ENCODE measurements around the gene MS4A10. TPM values are rescaled to one million over a fixed set of nuclear protein-coding genes. Genes with fewer than 3 reads are reported as not detected.

MS4A10 gene
- total RNA-seq, 2 donors from 2014 or later: not detected

DNA sequence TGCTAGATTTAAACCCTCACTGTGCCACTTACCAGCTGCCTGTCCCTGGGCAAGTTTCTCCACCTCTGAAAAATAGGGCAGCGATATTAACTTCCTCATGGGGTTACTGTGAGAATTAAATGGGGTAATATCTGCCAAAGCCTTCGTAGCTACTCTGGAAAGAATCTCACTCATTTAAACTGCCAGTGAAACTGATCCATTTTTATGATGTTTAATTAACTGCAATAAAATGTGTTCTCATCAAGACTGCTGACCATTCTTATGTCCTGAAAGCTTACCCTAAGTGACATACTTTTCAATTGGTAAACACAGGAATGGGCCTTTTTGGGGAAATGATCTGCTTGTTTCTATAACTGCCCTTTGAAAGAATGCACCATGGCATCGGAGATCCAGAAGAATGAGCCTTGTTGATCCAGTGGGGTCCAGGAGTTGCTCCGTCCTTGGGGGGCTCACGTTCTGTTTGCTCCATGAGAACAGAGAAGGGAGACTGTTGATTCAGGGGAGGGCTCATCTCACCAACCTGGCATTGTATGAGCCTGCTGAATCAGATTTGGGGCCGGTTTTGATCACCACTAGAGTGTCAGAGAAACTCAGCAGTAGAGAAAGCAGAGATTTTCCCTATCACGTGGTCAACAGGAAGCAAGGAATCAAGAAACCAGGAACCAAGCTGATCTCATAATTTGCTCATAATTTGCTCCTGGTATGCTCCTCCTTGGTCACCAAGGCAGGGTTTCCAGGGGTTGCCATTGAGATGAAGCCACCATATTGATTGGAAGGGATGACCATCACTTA lies 49.8 kb downstream of the MS4A10 start:
- H3K9me3 ChIP-seq: no peaks in the 10 kb centered on the region
- H3K36me3 ChIP-seq (replicated peaks in 1 of 2; ENCODE audit: insufficient read depth in 1 of 2, low read depth in 2 of 2): no peaks in the 10 kb centered on the region
- ATAC-seq (no peak), DNase-seq (no peak)
- H3K4me3 ChIP-seq: no peak overlapping the region
- 44 to 49% methylated on average over 7 of the region's 7 CpGs for WGBS, 2 donors
- H3K27ac ChIP-seq: peak overlapping the region in 1 of 4 donors; percentile 1
- no peak for TF ChIP-seq POLR2A (IDR thresholded peaks at IDR 0.05)
- TF ChIP-seq, protein P1, sequence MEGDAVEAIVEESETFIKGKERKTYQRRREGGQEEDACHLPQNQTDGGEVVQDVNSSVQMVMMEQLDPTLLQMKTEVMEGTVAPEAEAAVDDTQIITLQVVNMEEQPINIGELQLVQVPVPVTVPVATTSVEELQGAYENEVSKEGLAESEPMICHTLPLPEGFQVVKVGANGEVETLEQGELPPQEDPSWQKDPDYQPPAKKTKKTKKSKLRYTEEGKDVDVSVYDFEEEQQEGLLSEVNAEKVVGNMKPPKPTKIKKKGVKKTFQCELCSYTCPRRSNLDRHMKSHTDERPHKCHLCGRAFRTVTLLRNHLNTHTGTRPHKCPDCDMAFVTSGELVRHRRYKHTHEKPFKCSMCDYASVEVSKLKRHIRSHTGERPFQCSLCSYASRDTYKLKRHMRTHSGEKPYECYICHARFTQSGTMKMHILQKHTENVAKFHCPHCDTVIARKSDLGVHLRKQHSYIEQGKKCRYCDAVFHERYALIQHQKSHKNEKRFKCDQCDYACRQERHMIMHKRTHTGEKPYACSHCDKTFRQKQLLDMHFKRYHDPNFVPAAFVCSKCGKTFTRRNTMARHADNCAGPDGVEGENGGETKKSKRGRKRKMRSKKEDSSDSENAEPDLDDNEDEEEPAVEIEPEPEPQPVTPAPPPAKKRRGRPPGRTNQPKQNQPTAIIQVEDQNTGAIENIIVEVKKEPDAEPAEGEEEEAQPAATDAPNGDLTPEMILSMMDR (IDR thresholded peaks at IDR 0.05): no peak
- intact Hi-C loops (cut with DNase I): loop anchor here (5.0 kb wide), 1 partner anchor 67 kb away; no protein-coding TSS in a partner anchor
- no peaks in the 10 kb centered on the region for H3K27me3 ChIP-seq
- no peaks in the 10 kb centered on the region for H3K4me1 ChIP-seq

DNA sequence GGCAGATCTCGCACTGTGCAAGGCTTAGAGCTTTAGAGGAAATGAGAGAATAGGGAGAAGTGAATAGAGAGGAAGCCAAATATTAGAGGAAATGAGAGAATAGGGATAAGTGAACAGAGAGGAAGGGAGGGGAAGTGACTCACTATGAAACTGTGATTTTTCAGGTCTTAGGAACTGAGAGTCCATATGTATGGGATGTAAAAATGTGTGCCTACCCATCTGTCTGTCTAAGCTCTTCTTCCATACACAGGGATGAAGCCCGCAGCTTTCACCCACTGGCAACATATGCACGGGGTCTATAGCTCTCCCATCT lies 50.4 kb downstream of the MS4A10 start:
- no peaks in the 10 kb centered on the region for H3K36me3 ChIP-seq (replicated peaks in 1 of 2; ENCODE audit: insufficient read depth in 1 of 2, low read depth in 2 of 2)
- no peak overlapping the region for H3K4me3 ChIP-seq
- DNase-seq: no peak
- no peaks in the 10 kb centered on the region for H3K9me3 ChIP-seq
- H3K27ac ChIP-seq: no peak overlapping the region
- WGBS, 2 donors: 58 to 67% methylated on average over 3 of the region's 3 CpGs
- intact Hi-C loops (cut with DNase I): loop anchor here (5.0 kb wide), 1 partner anchor 67 kb away; no protein-coding TSS in a partner anchor
- no peaks in the 10 kb centered on the region for H3K4me1 ChIP-seq
- H3K27me3 ChIP-seq: no peaks in the 10 kb centered on the region
- no peak for ATAC-seq
- TF ChIP-seq, protein P1 (IDR thresholded peaks at IDR 0.05): no peak
- no peak for TF ChIP-seq POLR2A (IDR thresholded peaks at IDR 0.05)

DNA sequence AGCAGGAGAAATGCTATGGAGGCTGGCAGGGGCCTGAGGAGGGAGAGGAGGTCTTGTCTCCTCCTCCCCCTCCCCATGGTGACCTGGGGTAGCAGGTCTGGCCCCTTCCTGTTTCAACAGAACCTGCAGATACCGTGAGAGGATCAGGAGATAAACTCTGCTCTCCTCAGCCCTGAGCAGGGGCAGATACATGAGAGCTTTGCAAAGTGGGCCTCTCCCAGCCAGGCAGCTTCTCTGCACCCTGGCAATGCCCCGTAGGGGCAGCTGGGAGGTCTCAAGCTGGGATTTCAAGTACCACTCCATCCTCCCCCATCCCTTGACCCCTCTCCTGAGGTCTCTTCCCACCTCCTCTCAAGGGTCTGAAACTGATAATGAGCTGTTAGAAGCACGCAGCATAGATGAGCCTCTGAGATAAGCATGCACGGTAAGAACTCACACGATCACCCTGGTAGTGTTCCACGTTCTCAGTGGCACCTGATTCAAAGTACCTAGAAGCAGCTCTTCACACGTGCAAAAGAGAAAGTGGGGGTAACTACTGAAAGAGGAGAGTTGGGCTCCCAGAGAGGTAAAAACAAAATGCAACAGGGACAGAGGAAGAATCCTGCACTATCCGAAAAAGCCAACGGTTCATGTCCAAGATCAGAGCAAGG lies 51.9 kb downstream of the MS4A10 start:
- intact Hi-C loops (cut with DNase I): loop anchor here (5.0 kb wide), 1 partner anchor 65 kb away; no protein-coding TSS in a partner anchor
- H3K9me3 ChIP-seq: no peaks in the 10 kb centered on the region
- no peak for DNase-seq
- no peaks in the 10 kb centered on the region for H3K27me3 ChIP-seq
- peaks cover 9% of the 10 kb centered on the region for H3K4me1 ChIP-seq
- H3K36me3 ChIP-seq (replicated peaks in 1 of 2; ENCODE audit: insufficient read depth in 1 of 2, low read depth in 2 of 2): no peaks in the 10 kb centered on the region
- 52 to 58% methylated on average over 9 of the region's 9 CpGs for WGBS, 2 donors
- H3K4me3 ChIP-seq: no peak overlapping the region
- no peak overlapping the region for H3K27ac ChIP-seq
- TF ChIP-seq POLR2A (IDR thresholded peaks at IDR 0.05): no peak
- TF ChIP-seq, protein P1 (IDR thresholded peaks at IDR 0.05): no peak
- ATAC-seq: no peak

DNA sequence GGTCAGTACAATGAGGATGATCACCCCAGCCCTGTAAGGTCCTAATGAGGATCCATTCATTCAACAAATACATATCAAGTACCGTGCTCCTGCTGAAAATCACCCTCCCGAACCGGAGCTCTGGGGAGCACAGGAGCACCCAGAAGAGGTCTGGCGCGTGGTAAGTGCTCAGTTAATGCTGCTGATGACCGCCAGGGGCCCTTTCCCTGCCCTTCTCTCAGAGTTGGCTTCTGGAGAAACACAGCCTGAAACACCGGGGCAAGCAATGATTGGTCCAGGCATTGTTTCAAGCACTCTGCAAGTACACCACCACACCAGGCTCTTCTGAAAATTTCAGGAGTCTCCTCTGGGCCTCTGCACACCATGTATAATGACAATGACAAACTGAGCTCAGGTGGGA lies 53.0 kb downstream of the MS4A10 start:
- Histone ChIP-seq H3K36me3 (replicated peaks in 1 of 2; ENCODE audit: insufficient read depth in 1 of 2, low read depth in 2 of 2) (no peaks in the 10 kb centered on the region), H3K27ac (no peak overlapping the region), H3K4me1 (peaks cover 14% of the 10 kb centered on the region), H3K4me3 (no peak overlapping the region), H3K9me3 (no peaks in the 10 kb centered on the region), H3K27me3 (no peaks in the 10 kb centered on the region)
- DNase-seq: no peak
- TF ChIP-seq, protein P1 (IDR thresholded peaks at IDR 0.05): peak in 1 of 7 experiments; percentile 14
- no peak for TF ChIP-seq POLR2A (IDR thresholded peaks at IDR 0.05)
- ATAC-seq: no peak
- intact Hi-C loops (cut with DNase I): loop anchor here (5.0 kb wide), 1 partner anchor 64 kb away; no protein-coding TSS in a partner anchor
- 72 to 73% methylated on average over 7 of the region's 7 CpGs for WGBS, 2 donors

Data from body of pancreas (tissue), 4 donors.